KMS-11 (cell line): Measurements from ENCODE around the gene SFN.

Experiments
- H2AFZ ChIP-seq: fragments of 200-600 bp; sonication (generic); 2 replicates; pipeline ENCODE4 v1.6.1; 2016; ENCODE audit warnings: antibody characterized with exemption, mixed run types, low read depth
- H3K27ac ChIP-seq: fragments of 200-600 bp; sonication (generic); 2 replicates; pipeline ENCODE4 v1.6.1; 2016; ENCODE audit warnings: mild to moderate bottlenecking, mixed run types
- H3K27me3 ChIP-seq: fragments of 200-600 bp; sonication (generic); 2 replicates; pipeline ENCODE4 v1.6.1; 2017; ENCODE audit warnings: mild to moderate bottlenecking, low read depth, mixed run types, moderate library complexity; ENCODE audit not compliant: insufficient read depth
- H3K36me3 ChIP-seq: fragments of 200-600 bp; sonication (generic); 2 replicates; pipeline ENCODE4 v1.6.1; 2017; ENCODE audit warnings: mild to moderate bottlenecking, mixed run types; ENCODE audit not compliant: insufficient read depth
- H3K4me1 ChIP-seq: fragments of 200-600 bp; sonication (generic); 2 replicates; pipeline ENCODE4 v1.6.1; 2016; ENCODE audit warnings: mild to moderate bottlenecking, low read depth, mixed run types; ENCODE audit not compliant: poor library complexity, severe bottlenecking
- H3K4me2 ChIP-seq: fragments of 200-600 bp; sonication (generic); 2 replicates; pipeline ENCODE4 v1.7.0; 2016; ENCODE audit warnings: mild to moderate bottlenecking, mixed run types
- H3K4me3 ChIP-seq: fragments of 200-600 bp; sonication (generic); IDR thresholded peaks from 2 replicates; pipeline ENCODE4 v1.6.1; 2017; ENCODE audit warnings: low read depth, low read length, mixed read lengths; ENCODE audit not compliant: insufficient read depth
- H3K79me2 ChIP-seq: fragments of 200-600 bp; sonication (generic); 2 replicates; pipeline ENCODE4 v1.6.1; 2016; ENCODE audit warnings: low read depth, mixed run types; ENCODE audit not compliant: insufficient read depth
- H3K9ac ChIP-seq: fragments of 200-600 bp; sonication (generic); 2 replicates; pipeline ENCODE4 v1.6.1; 2016; ENCODE audit warnings: mild to moderate bottlenecking, mixed run types
- H4K20me1 ChIP-seq: fragments of 200-600 bp; sonication (generic); 2 replicates; pipeline ENCODE4 v1.6.1; 2016; ENCODE audit warnings: mild to moderate bottlenecking, mixed run types; ENCODE audit not compliant: insufficient read depth
- TF ChIP-seq, protein P1 (sequence below): fragments of 200-600 bp; sonication (generic); conservative IDR thresholded peaks from 2 replicates; pipeline ENCODE4 v1.6.1; 2017; ENCODE audit warnings: low read depth, mild to moderate bottlenecking, antibody characterized with exemption, low read length, moderate library complexity, mixed read lengths

SFN gene

DNA sequence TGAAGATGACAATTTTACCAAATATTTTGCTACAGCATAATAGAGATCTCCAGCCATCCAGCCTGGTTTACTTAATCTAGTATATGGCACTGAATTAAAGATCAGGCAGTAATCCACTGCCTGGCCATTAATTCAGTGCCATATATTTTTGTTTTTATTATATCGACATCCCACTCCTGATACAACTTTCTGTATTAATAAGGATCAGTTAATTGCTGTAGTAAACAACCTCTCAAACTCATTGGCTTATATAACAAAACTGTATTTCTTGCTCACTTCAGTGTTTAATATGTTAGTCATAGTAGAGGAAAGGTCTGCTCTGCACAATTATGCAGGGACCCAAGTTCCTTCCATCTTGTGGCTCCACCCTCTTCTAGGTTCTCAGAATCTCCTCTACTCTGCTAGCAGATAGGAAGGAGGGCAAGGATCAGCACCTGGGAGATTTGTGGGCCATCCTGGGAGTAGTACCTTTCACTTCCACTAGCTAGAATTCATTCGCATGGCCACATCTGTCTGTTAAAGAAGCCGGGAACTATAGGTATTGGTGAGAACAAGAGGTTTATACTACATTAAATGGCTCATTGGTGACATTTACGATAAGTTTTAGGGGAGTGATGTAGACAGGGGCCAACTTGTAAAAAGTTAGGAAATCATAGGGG is 40.1 kb upstream of the SFN start:
- Histone ChIP-seq H3K4me2 (no peak overlapping the region), H3K79me2 (peaks cover 10% of the 10 kb centered on the region), H3K9ac (no peak overlapping the region), H3K27me3 (no peaks in the 10 kb centered on the region), H3K4me1 (peaks cover 14% of the 10 kb centered on the region), H4K20me1 (no peaks in the 10 kb centered on the region), H2AFZ (no peak overlapping the region), H3K27ac (no peak overlapping the region), H3K36me3 (no peaks in the 10 kb centered on the region), H3K4me3 (no peak overlapping the region)
- TF ChIP-seq, protein P1, sequence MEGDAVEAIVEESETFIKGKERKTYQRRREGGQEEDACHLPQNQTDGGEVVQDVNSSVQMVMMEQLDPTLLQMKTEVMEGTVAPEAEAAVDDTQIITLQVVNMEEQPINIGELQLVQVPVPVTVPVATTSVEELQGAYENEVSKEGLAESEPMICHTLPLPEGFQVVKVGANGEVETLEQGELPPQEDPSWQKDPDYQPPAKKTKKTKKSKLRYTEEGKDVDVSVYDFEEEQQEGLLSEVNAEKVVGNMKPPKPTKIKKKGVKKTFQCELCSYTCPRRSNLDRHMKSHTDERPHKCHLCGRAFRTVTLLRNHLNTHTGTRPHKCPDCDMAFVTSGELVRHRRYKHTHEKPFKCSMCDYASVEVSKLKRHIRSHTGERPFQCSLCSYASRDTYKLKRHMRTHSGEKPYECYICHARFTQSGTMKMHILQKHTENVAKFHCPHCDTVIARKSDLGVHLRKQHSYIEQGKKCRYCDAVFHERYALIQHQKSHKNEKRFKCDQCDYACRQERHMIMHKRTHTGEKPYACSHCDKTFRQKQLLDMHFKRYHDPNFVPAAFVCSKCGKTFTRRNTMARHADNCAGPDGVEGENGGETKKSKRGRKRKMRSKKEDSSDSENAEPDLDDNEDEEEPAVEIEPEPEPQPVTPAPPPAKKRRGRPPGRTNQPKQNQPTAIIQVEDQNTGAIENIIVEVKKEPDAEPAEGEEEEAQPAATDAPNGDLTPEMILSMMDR, result no peak

DNA sequence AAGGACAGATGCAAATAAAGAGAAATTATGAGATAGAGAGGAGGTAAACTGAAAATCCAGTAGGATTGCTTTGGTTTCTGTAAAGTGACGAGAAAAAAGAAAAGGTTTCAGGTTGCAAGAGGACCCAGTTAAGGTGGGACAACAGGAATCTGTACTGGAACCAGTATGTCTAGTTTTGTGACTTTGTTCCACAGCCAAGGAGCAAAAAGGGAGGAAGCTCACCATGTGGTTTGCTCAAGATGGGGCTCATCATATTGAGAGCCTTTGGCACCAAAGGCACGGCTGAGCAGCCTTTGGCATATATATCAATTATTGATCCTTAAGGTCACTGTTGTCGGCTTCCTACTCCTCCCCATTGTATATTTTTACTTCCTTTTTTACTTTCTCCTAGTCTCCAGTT is 38.2 kb upstream of the SFN start:
- Histone ChIP-seq H3K4me2 (no peak overlapping the region), H4K20me1 (no peaks in the 10 kb centered on the region), H3K9ac (no peak overlapping the region), H2AFZ (no peak overlapping the region), H3K27ac (no peak overlapping the region), H3K4me3 (no peak overlapping the region), H3K79me2 (peaks cover 19% of the 10 kb centered on the region), H3K4me1 (peaks cover 30% of the 10 kb centered on the region), H3K36me3 (no peaks in the 10 kb centered on the region), H3K27me3 (no peaks in the 10 kb centered on the region)
- TF ChIP-seq, protein P1, result no peak

DNA sequence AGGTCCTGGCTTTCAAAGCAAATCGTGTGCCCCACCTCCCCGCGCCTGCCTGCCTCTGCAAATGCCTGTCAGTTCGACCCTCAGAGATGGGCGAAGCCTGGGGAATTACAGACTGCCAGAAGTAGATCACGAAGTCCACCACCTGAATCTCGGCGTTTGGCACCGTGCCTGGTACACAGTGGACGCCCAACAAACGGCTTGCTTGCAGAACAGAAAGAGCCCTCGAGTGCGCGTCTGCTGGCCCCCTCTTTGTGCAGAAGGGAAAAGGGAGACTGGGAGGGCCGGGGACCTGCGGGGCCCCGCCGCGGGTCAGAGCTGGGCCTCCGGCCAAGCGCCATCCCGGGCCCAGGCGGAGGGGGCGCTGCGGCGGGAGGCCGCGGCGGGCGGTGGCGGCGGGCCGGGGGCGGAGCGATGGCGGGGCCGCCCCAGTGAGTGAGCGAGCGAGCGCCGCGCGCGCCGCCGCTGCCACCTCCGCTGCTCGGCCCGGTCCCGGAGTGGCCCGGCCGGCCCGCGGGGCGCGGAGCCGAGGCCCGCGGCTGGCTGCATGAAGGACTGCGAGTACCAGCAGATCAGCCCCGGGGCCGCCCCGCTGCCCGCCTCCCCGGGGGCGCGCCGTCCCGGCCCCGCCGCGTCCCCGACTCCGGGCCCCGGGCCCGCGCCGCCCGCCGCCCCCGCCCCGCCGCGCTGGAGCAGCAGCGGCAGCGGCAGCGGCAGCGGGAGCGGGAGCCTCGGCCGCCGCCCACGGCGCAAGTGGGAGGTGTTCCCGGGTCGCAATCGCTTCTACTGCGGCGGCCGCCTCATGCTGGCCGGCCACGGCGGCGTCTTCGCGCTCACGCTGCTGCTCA is 36.5 kb upstream of the SFN start, which contains the start of gene ZDHHC18:
Gene ZDHHC18, plus strand, starts transcription at position 428 of the 845 bp plus-strand sequence. Its CDS starts 117 bp downstream, at position 545.
- Histone ChIP-seq H2AFZ (peak within 1 kb of the TSS; percentile 100), H4K20me1 (no peaks in the 10 kb centered on the region), H3K9ac (peak within 1 kb of the TSS; percentile 66), H3K4me3 (peak within 1 kb of the TSS; percentile 79), H3K36me3 (no peaks in the 10 kb centered on the region), H3K27me3 (no peaks in the 10 kb centered on the region), H3K4me2 (peak within 1 kb of the TSS; percentile 99), H3K27ac (peak within 1 kb of the TSS; percentile 43), H3K4me1 (peaks cover 45% of the 10 kb centered on the region), H3K79me2 (peaks cover 36% of the 10 kb centered on the region)
- TF ChIP-seq, protein P1, result peak; percentile 58

DNA sequence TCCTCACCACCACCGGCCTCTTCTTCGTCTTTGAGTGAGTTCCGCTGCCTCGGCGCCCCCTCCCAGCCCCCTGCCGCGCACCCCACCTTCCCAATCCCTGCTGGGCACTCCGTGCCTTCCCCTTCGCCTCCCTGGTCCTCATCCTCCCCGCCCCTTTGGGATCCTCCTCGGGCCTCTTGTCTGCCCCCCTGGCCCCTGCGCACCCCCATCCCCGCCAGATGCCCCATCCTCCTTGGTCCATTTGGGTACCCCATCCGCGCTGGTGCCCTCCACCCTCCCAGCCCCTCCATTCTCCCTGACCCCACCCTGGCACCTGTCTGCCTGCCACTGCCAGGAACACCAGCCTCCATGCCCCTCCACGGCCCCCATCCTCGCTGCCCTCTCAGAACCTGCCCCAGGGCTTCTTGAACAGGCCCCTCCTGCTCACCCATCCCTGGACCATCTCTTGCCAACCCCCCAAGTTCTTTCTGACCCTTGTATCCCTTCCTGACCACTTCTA is 35.8 kb upstream of the SFN start:
- Histone ChIP-seq H3K27me3 (no peaks in the 10 kb centered on the region), H3K9ac (peak overlapping the region; percentile 46; the same call in 1 of the 2 replicates), H4K20me1 (no peaks in the 10 kb centered on the region), H2AFZ (no peak overlapping the region; the same call in 1 of the 2 replicates), H3K27ac (no peak overlapping the region), H3K4me3 (no peak overlapping the region), H3K4me1 (peaks cover 52% of the 10 kb centered on the region), H3K4me2 (peak overlapping the region; percentile 80), H3K36me3 (no peaks in the 10 kb centered on the region), H3K79me2 (peaks cover 43% of the 10 kb centered on the region)
- TF ChIP-seq, protein P1, result no peak
